Peyer's patch (tissue), 4 donors: Measurements from ENCODE around the gene TAF1B.

ENCODE experiments used
- POLR2A ChIP-seq, 2 donors: fragments of 450-650 bp; IDR thresholded peaks; one replicate each; pipeline ENCODE4 v1.5.1; 2017; ENCODE audit warnings: antibody characterized with exemption in 2 of 2, mild to moderate bottlenecking in 2 of 2, moderate library complexity in 2 of 2
- TF ChIP-seq, protein P1 (sequence below), 6 experiments: fragments of 450-650 bp in 4 of 6; fragments of 200-600 bp in 2 of 6; sonication (generic) in 1 of 6; IDR thresholded peaks; one replicate each; pipeline ENCODE4 v1.5.1; 2017 to 2019; ENCODE audit warnings: antibody characterized with exemption in 6 of 6, mild to moderate bottlenecking in 3 of 6, moderate library complexity in 1 of 6

DNA sequence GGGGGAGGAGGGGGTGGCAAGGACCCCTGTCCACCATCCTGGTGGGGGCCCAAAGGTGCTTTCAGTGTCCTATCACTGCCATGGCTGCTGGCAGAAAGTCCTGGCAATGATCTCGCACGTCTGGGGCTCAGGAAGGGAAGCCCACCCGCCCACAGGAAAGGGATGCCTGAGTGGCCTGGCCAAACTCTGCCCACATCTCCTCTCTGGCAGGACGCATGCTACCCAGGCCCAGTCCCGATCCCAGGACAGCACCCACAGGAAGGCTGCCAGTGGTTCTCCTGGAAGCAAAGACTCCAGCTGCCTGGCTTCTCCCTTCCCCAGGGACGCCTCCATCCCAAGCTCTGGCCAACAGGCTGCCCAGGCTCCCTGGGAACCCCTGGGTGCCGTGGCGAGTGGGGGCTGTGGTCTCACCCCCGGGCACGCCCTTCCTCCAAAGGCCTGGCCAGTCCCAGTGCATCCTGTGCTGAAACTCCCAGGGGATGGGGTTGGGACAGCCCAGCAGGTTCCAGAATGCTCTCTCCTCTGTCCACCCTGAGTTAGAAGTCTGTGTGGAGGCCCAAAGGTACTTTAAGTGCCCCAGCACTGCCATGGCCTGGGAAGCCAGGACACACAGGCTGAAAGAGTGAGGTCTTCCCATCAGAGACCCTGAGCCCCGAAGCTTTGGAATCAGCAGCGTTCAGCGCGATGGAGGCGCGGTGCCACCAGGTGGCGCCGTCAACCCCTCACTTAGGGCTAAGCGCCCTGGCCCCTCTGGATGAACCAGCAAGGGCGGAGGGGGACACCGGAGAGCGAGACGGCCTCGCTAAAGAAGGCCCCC is 29.8 kb upstream of the TAF1B start:
- TF ChIP-seq, protein P1, sequence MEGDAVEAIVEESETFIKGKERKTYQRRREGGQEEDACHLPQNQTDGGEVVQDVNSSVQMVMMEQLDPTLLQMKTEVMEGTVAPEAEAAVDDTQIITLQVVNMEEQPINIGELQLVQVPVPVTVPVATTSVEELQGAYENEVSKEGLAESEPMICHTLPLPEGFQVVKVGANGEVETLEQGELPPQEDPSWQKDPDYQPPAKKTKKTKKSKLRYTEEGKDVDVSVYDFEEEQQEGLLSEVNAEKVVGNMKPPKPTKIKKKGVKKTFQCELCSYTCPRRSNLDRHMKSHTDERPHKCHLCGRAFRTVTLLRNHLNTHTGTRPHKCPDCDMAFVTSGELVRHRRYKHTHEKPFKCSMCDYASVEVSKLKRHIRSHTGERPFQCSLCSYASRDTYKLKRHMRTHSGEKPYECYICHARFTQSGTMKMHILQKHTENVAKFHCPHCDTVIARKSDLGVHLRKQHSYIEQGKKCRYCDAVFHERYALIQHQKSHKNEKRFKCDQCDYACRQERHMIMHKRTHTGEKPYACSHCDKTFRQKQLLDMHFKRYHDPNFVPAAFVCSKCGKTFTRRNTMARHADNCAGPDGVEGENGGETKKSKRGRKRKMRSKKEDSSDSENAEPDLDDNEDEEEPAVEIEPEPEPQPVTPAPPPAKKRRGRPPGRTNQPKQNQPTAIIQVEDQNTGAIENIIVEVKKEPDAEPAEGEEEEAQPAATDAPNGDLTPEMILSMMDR (IDR thresholded peaks at IDR 0.05), result peak; percentile 11 to 94 (median 84)
- TF ChIP-seq POLR2A (IDR thresholded peaks at IDR 0.05), result no peak
